H1 (cell line): ENCODE data around the gene DAZAP1. TPM values are rescaled to one million over a fixed set of nuclear protein-coding genes. Genes with fewer than 3 reads are reported as not detected.

Experiments
- ATF2 ChIP-seq: IDR thresholded peaks from 2 replicates; pipeline ENCODE4 v1.6.1; 2012; ENCODE audit warnings: low read length, inconsistent platforms
- CTCF ChIP-seq, 3 experiments: IDR thresholded peaks; 1 replicate in 2 of 3; 2 replicates in 1 of 3; pipeline versions ENCODE4 v1.5.1 to v1.6.1; 2011; ENCODE audit warnings: low read length in 3 of 3, mild to moderate bottlenecking in 3 of 3, inconsistent platforms in 2 of 3, low read depth in 1 of 3, moderate library complexity in 1 of 3; ENCODE audit not compliant: insufficient read depth in 1 of 3; ENCODE audit errors: control extremely low read depth in 1 of 3
- E2F6 ChIP-seq: IDR thresholded peaks from 2 replicates; pipeline ENCODE4 v1.6.1; 2012; ENCODE audit warnings: inconsistent platforms
- EGR1 ChIP-seq: IDR thresholded peaks from 2 replicates; pipeline ENCODE4 v1.6.1; 2011; ENCODE audit warnings: low read depth, low read length, borderline replicate concordance
- HDAC2 ChIP-seq, 2 experiments: fragments of 300-600 bp in 1 of 2; sonication (generic) in 1 of 2; IDR thresholded peaks; 2 replicates each; pipeline ENCODE4 v1.6.1; 2011 to 2012; ENCODE audit warnings: low read depth in 2 of 2, low read length in 2 of 2, mild to moderate bottlenecking in 2 of 2, moderate library complexity in 2 of 2, borderline replicate concordance in 1 of 2, inconsistent platforms in 1 of 2
- RAD21 ChIP-seq, 2 experiments: IDR thresholded peaks in 1 of 2; conservative IDR thresholded peaks in 1 of 2; 2 replicates each; pipeline ENCODE4 v1.6.1; 2011; ENCODE audit warnings: low read depth in 2 of 2, low read length in 2 of 2, improper control_type of control experiment in 1 of 2, inconsistent platforms in 1 of 2, mild to moderate bottlenecking in 1 of 2, moderate library complexity in 1 of 2
- SP1 ChIP-seq: IDR thresholded peaks from 2 replicates; pipeline ENCODE4 v1.6.1; 2011; ENCODE audit warnings: low read depth, low read length
- USF2 ChIP-seq: IDR thresholded peaks from 2 replicates; pipeline ENCODE4 v1.6.1; 2011; ENCODE audit warnings: low read length, improper control_type of control experiment
- polyA plus RNA-seq, 7 experiments: library from polyadenylated mRNA; depleted of rRNA in 3 of 7; stranded (reverse) in 5 of 7; unstranded in 2 of 7; fragments of >200 nt in 5 of 7; fragments of 200-250 nt in 2 of 7; gene quantifications; 1 replicate in 5 of 7; 2 replicates in 1 of 7; 4 replicates in 1 of 7; pipeline versions ENCODE4 v1.2.1 to v1.2.3, GENCODE V29; 2011 to 2013; ENCODE audit warnings: missing spikeins in 2 of 7, mixed read lengths in 2 of 7
- total RNA-seq: library from RNA; stranded (reverse); fragmentation: NEBNext Ultra II Directional; extraction: Animal tissue kit (Norgen Biotek cat#: 25700); gene quantifications from 2 replicates; pipeline ENCODE4 v1.2.1, GENCODE V29; 2021

DAZAP1 gene
- total and polyA plus RNA-seq, 2 of the 8 experiments (the other 6 are each of a cell fraction or from before 2014, with no cell fraction given) = 79.6 to 341 TPM

- TF ChIP-seq HDAC2 (IDR thresholded peaks at IDR 0.05; ENCODE audit: borderline replicate concordance in 1 of 2, low read depth in 2 of 2, low read length in 2 of 2) = no peak
- TF ChIP-seq SP1 = no peak
- no peak for TF ChIP-seq E2F6
- TF ChIP-seq EGR1 = no peak
- no peak for TF ChIP-seq CTCF (IDR thresholded peaks at IDR 0.05; ENCODE audit: control extremely low read depth in 1 of 3, insufficient read depth in 1 of 3, low read depth in 1 of 3, low read length in 3 of 3)
- no peak for TF ChIP-seq RAD21 (IDR thresholded peaks at IDR 0.05 in 1 of 2, conservative IDR thresholded peaks at IDR 0.05 in 1 of 2; ENCODE audit: low read depth in 2 of 2, low read length in 2 of 2)
- no peak for TF ChIP-seq USF2
- TF ChIP-seq ATF2 = no peak
These were observed 22.8 kb upstream of the DAZAP1 start (continued) for GRCh38 chr19:1384478-1385110.
